HG03064 (cell line): ENCODE data around the gene KLF7.

Experiments
- ATAC-seq: cut with Tn5 transposase; IDR thresholded peaks from one replicate; pipeline ENCODE4 v1.9.1; 2021; ENCODE audit warnings: low read depth; ENCODE audit not compliant: unreplicated experiment

Gene KLF7

GRCh38 chr2:207150284-207150683, 15.5 kb downstream of the KLF7 start:
- ATAC-seq: peak; percentile 29

GRCh38 chr2:207149249-207150213, 16.2 kb downstream of the KLF7 start:
- ATAC-seq: peak; percentile 87

- no peak for ATAC-seq
Measured at GRCh38 chr2:207148020-207148419, 17.7 kb downstream of the KLF7 start.

- no peak for ATAC-seq
Measured at GRCh38 chr2:207144173-207144785, 21.5 kb downstream of the KLF7 start.

- peak; percentile 53 for ATAC-seq
Measured at GRCh38 chr2:207143215-207144172, 22.3 kb downstream of the KLF7 start.

- peak; percentile 41 for ATAC-seq
Measured at GRCh38 chr2:207142461-207142860, 23.3 kb downstream of the KLF7 start.

- ATAC-seq: no peak
Measured at GRCh38 chr2:207141386-207141785, 24.4 kb downstream of the KLF7 start.

GRCh38 chr2:207140265-207140664, 25.5 kb downstream of the KLF7 start:
- ATAC-seq: no peak

- no peak for ATAC-seq
Measured at GRCh38 chr2:207139552-207139951, 26.2 kb downstream of the KLF7 start.

GRCh38 chr2:207138627-207139297, 27.0 kb downstream of the KLF7 start:
- no peak for ATAC-seq

GRCh38 chr2:207137596-207138337, 28.0 kb downstream of the KLF7 start:
- no peak for ATAC-seq

- ATAC-seq: no peak
Measured at GRCh38 chr2:207136874-207137273, 28.9 kb downstream of the KLF7 start.

- no peak for ATAC-seq
Measured at GRCh38 chr2:207135801-207136457, 29.8 kb downstream of the KLF7 start.

GRCh38 chr2:207135340-207135739, 30.4 kb downstream of the KLF7 start:
- no peak for ATAC-seq

GRCh38 chr2:207133820-207134519, 31.8 kb downstream of the KLF7 start:
- no peak for ATAC-seq

GRCh38 chr2:207133458-207133819, 32.3 kb downstream of the KLF7 start:
- ATAC-seq: no peak

GRCh38 chr2:207132019-207132418, 33.7 kb downstream of the KLF7 start:
- ATAC-seq: no peak

GRCh38 chr2:207131594-207131993, 34.2 kb downstream of the KLF7 start:
- no peak for ATAC-seq
